H9 (cell line): Measurements from ENCODE around the gene KRT35. TPM values are rescaled to one million over a fixed set of nuclear protein-coding genes. Genes with fewer than 3 reads are reported as not detected.
A peak's percentile ranks its signal among the peaks of the same experiment; 100 is the strongest.

Source experiments
- DNase-seq: peaks from one replicate; pipeline ENCODE4 v3.0.0-alpha.2; 2017
- H2AFZ ChIP-seq: one replicate; pipeline ENCODE4 v1.6.1; 2013; ENCODE audit warnings: mild to moderate bottlenecking, low read length, control low read depth, moderate library complexity
- H2AK5ac ChIP-seq: 2 replicates; pipeline ENCODE4 v1.6.1; 2013; ENCODE audit warnings: low read length, control low read depth, mixed read lengths; ENCODE audit not compliant: insufficient read length
- H2BK120ac ChIP-seq: one replicate; pipeline ENCODE4 v1.6.1; 2013; ENCODE audit warnings: low read depth, mild to moderate bottlenecking, low read length, control low read depth, inconsistent platforms; ENCODE audit not compliant: poor library complexity, severe bottlenecking
- H2BK12ac ChIP-seq: 2 replicates; pipeline ENCODE4 v1.6.1; 2013; ENCODE audit warnings: low read length, control low read depth, mixed read lengths, low read depth; ENCODE audit not compliant: insufficient read length
- H2BK15ac ChIP-seq: 2 replicates; pipeline ENCODE4 v1.6.1; 2013; ENCODE audit warnings: low read depth, low read length, control low read depth
- H2BK20ac ChIP-seq: one replicate; pipeline ENCODE4 v1.6.1; 2013; ENCODE audit warnings: low read depth, mild to moderate bottlenecking, low read length, control low read depth, inconsistent platforms; ENCODE audit not compliant: poor library complexity, severe bottlenecking
- H2BK5ac ChIP-seq: 2 replicates; pipeline ENCODE4 v1.6.1; 2013; ENCODE audit warnings: low read length, control low read depth, mixed read lengths; ENCODE audit not compliant: insufficient read length
- H3K14ac ChIP-seq: 2 replicates; pipeline ENCODE4 v1.6.1; 2013; ENCODE audit warnings: low read length, control low read depth; ENCODE audit not compliant: insufficient read depth
- H3K18ac ChIP-seq: 2 replicates; pipeline ENCODE4 v1.6.1; 2013; ENCODE audit warnings: low read depth, mild to moderate bottlenecking, mixed read lengths, low read length, control low read depth; ENCODE audit not compliant: insufficient read length
- H3K23ac ChIP-seq: 2 replicates; pipeline ENCODE4 v1.6.1; 2013; ENCODE audit warnings: low read length, control low read depth, mixed read lengths, low read depth; ENCODE audit not compliant: insufficient read length
- H3K23me2 ChIP-seq: 2 replicates; pipeline ENCODE4 v1.6.1; 2013; ENCODE audit warnings: low read depth, mild to moderate bottlenecking, mixed read lengths, low read length, control low read depth; ENCODE audit not compliant: insufficient read length, poor library complexity, severe bottlenecking
- H3K27ac ChIP-seq: 2 replicates; pipeline ENCODE4 v1.5.1; 2013; ENCODE audit warnings: low read length, control low read depth, mixed read lengths, low read depth; ENCODE audit not compliant: insufficient read length
- H3K27me3 ChIP-seq: 2 replicates; pipeline ENCODE4 v1.6.1; 2013; ENCODE audit warnings: low read length, control low read depth, inconsistent platforms; ENCODE audit not compliant: insufficient read depth
- H3K4ac ChIP-seq: 2 replicates; pipeline ENCODE4 v1.6.1; 2013; ENCODE audit warnings: low read depth, mild to moderate bottlenecking, control low read depth, inconsistent platforms, low read length, moderate library complexity
- H3K4me1 ChIP-seq: 2 replicates; pipeline ENCODE4 v1.6.1; 2013; ENCODE audit warnings: low read length, control low read depth, inconsistent platforms; ENCODE audit not compliant: insufficient read depth
- H3K4me2 ChIP-seq: 2 replicates; pipeline ENCODE4 v1.6.1; 2013; ENCODE audit warnings: low read length, control low read depth, mixed read lengths; ENCODE audit not compliant: insufficient read length, insufficient read depth
- H3K56ac ChIP-seq: 2 replicates; pipeline ENCODE4 v1.6.1; 2013; ENCODE audit warnings: low read depth, mild to moderate bottlenecking, mixed read lengths, low read length, control low read depth; ENCODE audit not compliant: insufficient read length
- H3K79me1 ChIP-seq: 2 replicates; pipeline ENCODE4 v1.6.1; 2013; ENCODE audit warnings: low read depth, mild to moderate bottlenecking, moderate library complexity, low read length, control low read depth, inconsistent platforms; ENCODE audit not compliant: insufficient read depth, poor library complexity, severe bottlenecking
- H3K79me2 ChIP-seq: 2 replicates; pipeline ENCODE4 v1.6.1; 2013; ENCODE audit warnings: low read length, control low read depth, inconsistent platforms; ENCODE audit not compliant: insufficient read depth
- H3K9ac ChIP-seq: 2 replicates; pipeline ENCODE4 v1.6.1; 2013; ENCODE audit warnings: low read length, control low read depth, mixed read lengths; ENCODE audit not compliant: insufficient read length; ENCODE audit errors: extremely low read depth
- H3K9me3 ChIP-seq: one replicate; pipeline ENCODE4 v1.6.1; 2013; ENCODE audit warnings: low read depth, low read length, inconsistent platforms; ENCODE audit not compliant: control insufficient read depth
- H3T11ph ChIP-seq: one replicate; pipeline ENCODE4 v1.6.1; 2013; ENCODE audit warnings: mild to moderate bottlenecking, low read length, control low read depth, inconsistent platforms
- H4K20me1 ChIP-seq: one replicate; pipeline ENCODE4 v1.6.1; 2013; ENCODE audit not compliant: control insufficient read depth, insufficient read length, insufficient read depth
- H4K5ac ChIP-seq: 2 replicates; pipeline ENCODE4 v1.6.1; 2013; ENCODE audit warnings: low read depth, mild to moderate bottlenecking, mixed read lengths, low read length, control low read depth; ENCODE audit not compliant: insufficient read length
- H4K8ac ChIP-seq: replicated peaks from 2 replicates; pipeline ENCODE4 v1.6.1; 2013; ENCODE audit warnings: low read length, control low read depth, mixed read lengths, low read depth; ENCODE audit not compliant: insufficient read length
- H4K91ac ChIP-seq: 2 replicates; pipeline ENCODE4 v1.6.1; 2013; ENCODE audit warnings: low read depth, mild to moderate bottlenecking, moderate library complexity, mixed read lengths, low read length, control low read depth; ENCODE audit not compliant: insufficient read length
- H3K27ac Mint-ChIP-seq, 3 experiments: 2 replicates in 2 of 3; 3 replicates in 1 of 3; pipeline ENCODE4 v1.8.0; 2020 to 2021; ENCODE audit warnings: mixed read lengths in 3 of 3, mild to moderate bottlenecking in 1 of 3, moderate library complexity in 1 of 3
- H3K27me3 Mint-ChIP-seq: 2 replicates; pipeline ENCODE4 v1.8.0; 2021; ENCODE audit warnings: low read depth, mild to moderate bottlenecking, moderate library complexity, mixed read lengths
- H3K36me3 Mint-ChIP-seq, 3 experiments: 2 replicates in 2 of 3; 3 replicates in 1 of 3; pipeline ENCODE4 v1.8.0; 2020 to 2021; ENCODE audit warnings: low read depth in 3 of 3, mixed read lengths in 3 of 3; ENCODE audit not compliant: insufficient read depth in 1 of 3
- H3K4me1 Mint-ChIP-seq, 2 experiments: 2 replicates each; pipeline ENCODE4 v1.8.0; 2020; ENCODE audit warnings: mixed read lengths in 2 of 2
- H3K4me3 Mint-ChIP-seq, 2 experiments: 2 replicates in 1 of 2; 3 replicates in 1 of 2; pipeline ENCODE4 v1.8.0; 2020 to 2021; ENCODE audit warnings: mild to moderate bottlenecking in 2 of 2, mixed read lengths in 2 of 2, moderate library complexity in 1 of 2
- H3K9me3 Mint-ChIP-seq, 2 experiments: 2 replicates in 1 of 2; 3 replicates in 1 of 2; pipeline ENCODE4 v1.8.0; 2020; ENCODE audit warnings: mild to moderate bottlenecking in 2 of 2, mixed read lengths in 2 of 2, moderate library complexity in 1 of 2
- WGBS: extraction: QIAGEN DNeasy Blood & Tissue Kit; methylation state at CpG from one replicate; pipeline ENCODE4 v1.1.7; 2013; ENCODE audit warnings: missing lambda C conversion rate, low lambda C conversion rate, mixed read lengths; ENCODE audit not compliant: insufficient read length; ENCODE audit errors: extremely low coverage; 5-methylcytosine and 5-hydroxymethylcytosine counted together
- total RNA-seq: library from RNA; stranded (reverse); gene quantifications from 2 replicates; pipeline ENCODE4 v1.2.1, GENCODE V29; 2021
- TF ChIP-seq, protein P1 (sequence below): fragments of 200-600 bp; sonication (generic); conservative IDR thresholded peaks from 3 replicates; pipeline ENCODE4 v1.8.0; 2021; ENCODE audit warnings: antibody characterized with exemption, mild to moderate bottlenecking

KRT35 gene
- total RNA-seq, 1 experiment from 2014 or later = not detected

- Histone ChIP-seq H3K23me2 (no peaks in the 10 kb centered on the region), H4K8ac (no peak overlapping the region), H3K79me1 (no peaks in the 10 kb centered on the region), H3K14ac (no peak overlapping the region), H2BK20ac (no peak overlapping the region), H3K4ac (no peak overlapping the region), H2BK120ac (no peak overlapping the region), H3T11ph (no peak overlapping the region), H3K56ac (no peak overlapping the region), H3K4me1 (no peaks in the 10 kb centered on the region), H3K9ac (no peak overlapping the region), H3K27me3 (no peaks in the 10 kb centered on the region), H3K9me3 (no peaks in the 10 kb centered on the region), H2BK15ac (no peak overlapping the region), H2BK12ac (no peak overlapping the region), H3K79me2 (no peaks in the 10 kb centered on the region), H4K91ac (no peak overlapping the region), H3K27ac (no peak overlapping the region), H3K23ac (no peak overlapping the region), H2AFZ (no peak overlapping the region), H2BK5ac (no peak overlapping the region), H2AK5ac (no peak overlapping the region), H4K5ac (no peak overlapping the region), H3K18ac (no peak overlapping the region), H4K20me1 (no peaks in the 10 kb centered on the region), H3K4me2 (no peak overlapping the region)
- no peaks in the 10 kb centered on the region for H3K4me1 Mint-ChIP-seq
- H3K9me3 Mint-ChIP-seq = no peaks in the 10 kb centered on the region; a peak in 1 of 5 replicates
- TF ChIP-seq, protein P1, sequence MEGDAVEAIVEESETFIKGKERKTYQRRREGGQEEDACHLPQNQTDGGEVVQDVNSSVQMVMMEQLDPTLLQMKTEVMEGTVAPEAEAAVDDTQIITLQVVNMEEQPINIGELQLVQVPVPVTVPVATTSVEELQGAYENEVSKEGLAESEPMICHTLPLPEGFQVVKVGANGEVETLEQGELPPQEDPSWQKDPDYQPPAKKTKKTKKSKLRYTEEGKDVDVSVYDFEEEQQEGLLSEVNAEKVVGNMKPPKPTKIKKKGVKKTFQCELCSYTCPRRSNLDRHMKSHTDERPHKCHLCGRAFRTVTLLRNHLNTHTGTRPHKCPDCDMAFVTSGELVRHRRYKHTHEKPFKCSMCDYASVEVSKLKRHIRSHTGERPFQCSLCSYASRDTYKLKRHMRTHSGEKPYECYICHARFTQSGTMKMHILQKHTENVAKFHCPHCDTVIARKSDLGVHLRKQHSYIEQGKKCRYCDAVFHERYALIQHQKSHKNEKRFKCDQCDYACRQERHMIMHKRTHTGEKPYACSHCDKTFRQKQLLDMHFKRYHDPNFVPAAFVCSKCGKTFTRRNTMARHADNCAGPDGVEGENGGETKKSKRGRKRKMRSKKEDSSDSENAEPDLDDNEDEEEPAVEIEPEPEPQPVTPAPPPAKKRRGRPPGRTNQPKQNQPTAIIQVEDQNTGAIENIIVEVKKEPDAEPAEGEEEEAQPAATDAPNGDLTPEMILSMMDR = no peak
- DNase-seq = no peak
- no CpG with 5 or more reads among the region's 7 CpGs for WGBS
- H3K27me3 Mint-ChIP-seq = peaks cover 10% of the 10 kb centered on the region
- H3K36me3 Mint-ChIP-seq = no peaks in the 10 kb centered on the region; a peak in 1 of 7 replicates
- peak overlapping the region in 1 of 3 experiments; percentile 28; a peak in 1 of 7 replicates for H3K27ac Mint-ChIP-seq
- H3K4me3 Mint-ChIP-seq = no peak overlapping the region
Measured at GRCh38 chr17:41437254-41437653, 43.7 kb downstream of the KRT35 start.
